HG03108 (cell line): ENCODE measurements around the gene RNFT2.
"Not testable (repeated sequence)": the region's sequence is repeated elsewhere in the genome, so short reads cannot be mapped to it uniquely, and the experiment has no call there.

ENCODE experiments used
- ATAC-seq: cut with Tn5 transposase; IDR thresholded peaks from one replicate; pipeline ENCODE4 v1.9.1; 2021; ENCODE audit warnings: moderate library complexity; ENCODE audit not compliant: unreplicated experiment

RNFT2 gene

GRCh38 chr12:116742787-116743186 lies 4.7 kb downstream of the RNFT2 start:
- not testable (repeated sequence) for ATAC-seq

GRCh38 chr12:116744766-116745165 lies 6.7 kb downstream of the RNFT2 start:
- ATAC-seq = no peak

DNA sequence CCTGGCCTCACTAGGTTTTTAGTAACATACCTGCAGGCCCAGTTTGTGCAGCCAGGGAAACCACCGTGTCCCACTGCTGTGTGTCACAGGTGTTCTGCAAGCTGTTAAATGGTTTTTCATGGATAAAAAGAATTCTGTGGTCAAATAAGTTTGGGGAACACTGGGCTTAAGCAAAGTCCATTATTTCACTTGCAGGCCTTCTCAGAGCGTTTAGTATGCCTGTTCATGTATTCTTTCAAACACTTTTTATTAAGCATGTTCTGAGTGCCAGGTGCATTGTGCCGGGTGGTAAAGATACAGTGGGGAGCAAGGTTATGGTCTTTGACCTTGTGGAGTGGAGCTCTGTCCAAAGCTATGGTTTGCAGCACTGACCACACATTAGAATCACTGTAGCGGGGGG lies 7.4 kb downstream of the RNFT2 start:
- ATAC-seq = no peak

GRCh38 chr12:116749884-116750283 lies 11.8 kb downstream of the RNFT2 start:
- ATAC-seq = no peak

GRCh38 chr12:116750298-116750697 lies 12.2 kb downstream of the RNFT2 start:
- ATAC-seq = no peak

GRCh38 chr12:116754097-116754496 lies 16.0 kb downstream of the RNFT2 start:
- not testable (repeated sequence) for ATAC-seq

GRCh38 chr12:116754783-116755182 lies 16.7 kb downstream of the RNFT2 start:
- ATAC-seq = not testable (repeated sequence)

DNA sequence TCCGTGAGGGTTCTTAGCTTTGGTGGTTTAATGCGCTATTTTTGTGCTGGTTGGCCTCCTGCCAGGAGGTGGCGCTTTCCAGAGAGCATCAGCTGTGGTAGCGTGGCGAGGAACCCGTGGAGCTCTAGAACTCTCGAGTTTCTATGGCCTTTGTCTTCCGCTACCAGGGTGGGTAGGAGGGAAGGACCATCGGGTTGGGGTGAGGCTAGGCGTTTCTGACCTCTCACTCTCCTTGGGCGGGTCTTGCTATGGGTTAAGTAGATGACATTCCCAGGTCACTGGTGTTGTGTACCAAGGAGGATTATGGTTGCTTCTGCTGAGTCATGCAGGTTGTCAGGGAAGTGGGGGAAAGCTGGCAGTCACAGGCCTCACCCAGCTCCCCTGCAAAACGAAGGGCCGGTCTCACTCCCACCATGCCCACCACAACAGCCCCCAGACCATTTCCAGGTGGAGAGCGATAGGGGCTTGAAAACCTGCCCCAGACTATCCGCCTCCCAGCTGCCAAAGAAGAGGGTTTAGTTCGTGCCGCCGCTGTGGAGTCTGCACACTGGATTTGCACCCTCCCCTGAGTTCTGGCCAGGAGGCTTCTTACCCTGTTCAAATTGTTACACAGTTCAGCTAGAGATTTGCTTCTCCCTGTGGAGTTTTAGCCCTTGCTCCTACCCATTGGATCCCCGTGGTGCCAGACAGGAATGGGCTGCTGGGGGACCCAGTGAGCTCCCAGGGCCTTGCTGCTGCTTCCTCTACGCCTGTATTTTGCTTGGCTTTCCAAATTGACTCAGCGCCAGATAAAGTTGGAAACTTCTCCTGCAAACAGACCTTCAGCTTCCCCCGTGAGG lies 21.9 kb downstream of the RNFT2 start:
- ATAC-seq = no peak

DNA sequence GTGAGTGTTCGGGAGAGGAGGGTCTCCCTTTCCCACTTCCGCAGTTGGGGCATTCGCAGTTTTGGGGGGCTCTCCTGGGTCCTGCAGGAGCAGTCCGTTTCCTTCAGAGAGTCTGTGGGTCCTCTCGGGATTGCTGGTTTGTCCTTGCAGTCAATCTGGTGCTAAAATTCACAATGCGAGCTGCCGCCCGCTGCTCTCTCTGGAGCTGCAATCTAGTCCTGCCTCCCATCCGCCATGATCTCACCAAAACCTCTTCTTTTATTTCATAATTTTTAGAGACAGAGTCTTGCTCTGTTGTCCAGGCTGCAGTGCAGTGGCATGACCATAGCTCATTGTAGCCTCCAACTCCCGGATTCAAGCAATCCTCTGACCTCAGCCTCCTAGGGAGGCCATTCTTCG lies 22.5 kb downstream of the RNFT2 start:
- ATAC-seq = no peak

- no peak for ATAC-seq
Observed at GRCh38 chr12:116761499-116761898, 23.4 kb downstream of the RNFT2 start.

DNA sequence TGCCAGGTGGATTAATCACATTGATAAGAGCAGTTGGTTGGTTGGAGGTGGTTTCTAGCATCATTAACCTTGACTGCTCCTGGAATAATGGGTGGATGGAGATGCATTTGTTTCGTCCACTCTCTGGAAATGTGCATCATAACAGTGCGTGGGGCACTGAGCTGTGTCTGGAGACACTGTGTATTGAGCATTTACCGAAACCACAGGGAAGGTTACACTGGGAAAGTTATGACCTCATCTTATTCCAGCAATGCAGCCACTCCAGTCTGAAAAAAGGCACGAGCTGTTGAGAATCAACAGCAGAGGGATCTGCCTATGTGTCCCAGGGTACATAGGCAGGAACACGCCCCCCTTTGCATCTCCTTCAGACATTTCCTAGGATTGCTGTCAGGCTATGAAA lies 27.2 kb downstream of the RNFT2 start:
- ATAC-seq = no peak

DNA sequence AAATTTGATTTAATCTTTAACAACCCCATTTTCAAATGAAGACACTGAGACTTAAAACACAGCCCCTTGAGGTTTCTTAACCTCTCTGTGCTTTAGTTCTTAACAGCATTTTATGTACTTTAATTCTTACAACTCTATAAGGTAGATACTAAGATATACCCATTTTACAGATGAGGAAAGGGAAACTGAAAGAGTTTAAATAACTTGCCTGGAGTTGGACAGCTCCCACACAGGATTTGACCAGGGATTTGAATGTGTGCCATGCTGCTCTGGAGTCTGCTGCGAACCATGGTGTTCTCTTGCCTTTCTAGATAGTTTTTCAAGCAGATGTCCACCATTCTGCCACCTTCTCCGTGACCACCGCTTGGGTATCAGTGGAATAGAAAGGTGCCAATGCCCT lies 28.2 kb downstream of the RNFT2 start:
- no peak for ATAC-seq

DNA sequence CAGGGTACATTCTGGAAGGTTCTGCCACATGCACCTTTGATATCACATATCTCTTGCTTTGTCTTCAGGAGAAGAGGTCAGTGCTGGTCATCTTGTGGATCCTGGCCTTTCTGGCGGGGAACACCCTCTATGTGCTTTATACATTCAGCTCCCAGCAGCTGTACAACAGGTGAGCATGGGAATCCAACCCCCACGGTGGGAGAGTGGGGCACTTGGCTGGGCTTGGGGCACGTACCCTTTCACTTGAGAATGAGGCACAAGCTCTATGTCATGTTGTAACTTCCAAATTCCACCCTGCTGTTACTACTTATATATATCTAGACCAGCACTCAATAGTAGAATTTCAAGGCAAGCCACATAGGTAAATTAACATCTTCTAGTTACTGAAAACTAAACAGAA lies 28.6 kb downstream of the RNFT2 start:
- no peak for ATAC-seq

DNA sequence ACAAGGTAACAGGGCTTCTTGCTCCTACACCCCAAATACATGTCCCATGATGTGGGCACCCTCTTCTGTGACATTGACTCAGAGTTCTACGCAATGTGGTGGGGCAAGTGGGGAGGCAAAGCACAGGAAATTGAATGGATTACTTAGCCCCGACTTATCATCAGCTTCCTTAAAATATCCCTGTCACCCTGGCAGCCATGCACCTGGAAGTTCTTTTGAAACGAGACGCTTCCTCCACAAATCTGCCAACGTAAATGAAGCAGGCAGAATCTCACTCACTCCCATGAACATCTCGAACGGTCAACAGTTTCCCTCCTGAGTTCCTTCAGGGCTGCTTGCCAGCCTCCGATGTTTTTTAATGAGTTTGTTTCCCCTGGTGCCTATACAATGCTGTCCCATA lies 33.5 kb downstream of the RNFT2 start:
- ATAC-seq = no peak

DNA sequence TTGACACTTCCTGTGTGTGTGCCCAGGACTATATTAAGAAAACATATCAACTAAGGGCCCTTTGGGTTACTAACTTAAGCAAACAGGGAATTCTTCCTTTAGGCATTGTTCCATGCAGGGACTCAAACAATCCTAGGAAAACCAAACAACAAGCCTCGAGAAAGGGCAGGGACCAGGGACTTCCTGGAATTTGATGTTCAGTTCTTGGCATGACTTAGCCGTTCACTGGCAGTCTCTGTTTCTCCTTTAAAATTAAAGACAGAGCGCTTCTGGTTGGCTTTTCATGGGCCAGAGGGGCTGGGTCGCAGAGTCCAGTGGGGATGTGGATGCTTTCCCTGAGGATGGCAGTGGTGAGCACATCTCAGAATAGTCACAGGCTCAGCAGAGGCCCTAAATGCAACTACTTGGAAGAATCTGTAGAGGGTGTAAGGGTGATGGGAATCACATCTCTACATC lies 35.2 kb downstream of the RNFT2 start:
- ATAC-seq = no peak

DNA sequence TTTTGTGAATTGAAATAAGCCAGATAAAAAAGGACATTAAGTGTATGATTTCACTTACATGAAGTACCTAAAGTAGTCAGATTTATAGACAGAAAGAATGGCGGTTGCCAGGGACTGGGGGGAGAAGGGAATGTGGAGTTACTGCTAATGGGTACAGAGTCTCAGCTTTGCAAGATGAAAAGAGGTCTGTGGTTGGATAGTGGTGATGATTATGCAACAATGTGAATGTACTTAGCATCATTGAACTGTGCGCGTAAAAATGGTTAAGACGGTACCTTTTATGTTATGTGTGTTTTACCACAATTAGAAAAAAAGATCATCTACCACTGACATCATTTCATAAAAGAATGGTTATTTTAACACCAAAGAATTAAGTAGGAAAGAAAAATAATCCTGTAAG lies 35.9 kb downstream of the RNFT2 start:
- ATAC-seq = no peak

DNA sequence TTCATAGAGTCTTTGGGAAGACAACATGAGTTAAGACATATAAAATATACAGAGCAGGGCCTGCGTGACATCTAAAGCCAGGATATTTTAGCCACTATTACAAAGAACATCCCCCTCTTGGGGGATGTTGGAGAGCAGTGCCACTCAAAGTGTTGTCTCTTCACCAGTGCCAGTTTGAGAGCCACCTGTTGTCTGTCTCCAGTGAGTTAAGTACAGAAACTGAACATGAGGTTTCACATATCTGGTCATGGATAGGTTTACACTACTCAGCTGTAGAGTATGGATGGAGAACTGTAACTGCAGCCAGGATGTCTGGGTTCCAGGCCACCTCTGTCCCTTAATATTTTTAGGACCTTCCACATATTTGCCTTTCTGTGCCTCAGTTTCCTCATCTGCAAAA lies 39.1 kb downstream of the RNFT2 start:
- no peak for ATAC-seq

- ATAC-seq = no peak
Observed at GRCh38 chr12:116779597-116779996, 41.5 kb downstream of the RNFT2 start.

DNA sequence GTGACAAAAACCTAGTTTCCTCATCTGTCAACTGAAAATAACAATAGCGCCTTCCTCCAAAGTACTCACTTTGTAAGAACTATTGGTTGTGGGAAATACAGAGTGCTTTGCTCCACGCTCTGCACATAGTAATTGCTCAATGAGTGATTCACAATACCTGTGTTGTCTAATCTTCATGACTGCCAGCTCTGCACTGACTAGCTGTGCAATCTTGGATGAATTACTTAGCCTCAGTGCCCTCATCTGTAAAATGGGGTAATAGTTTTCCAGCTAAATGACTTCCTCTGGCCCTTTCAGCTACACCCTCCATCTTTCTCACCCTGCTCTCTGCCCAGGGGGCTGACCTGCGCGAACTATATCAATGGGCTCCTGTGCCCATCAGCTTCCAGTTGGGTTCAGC lies 42.8 kb downstream of the RNFT2 start:
- ATAC-seq = no peak

DNA sequence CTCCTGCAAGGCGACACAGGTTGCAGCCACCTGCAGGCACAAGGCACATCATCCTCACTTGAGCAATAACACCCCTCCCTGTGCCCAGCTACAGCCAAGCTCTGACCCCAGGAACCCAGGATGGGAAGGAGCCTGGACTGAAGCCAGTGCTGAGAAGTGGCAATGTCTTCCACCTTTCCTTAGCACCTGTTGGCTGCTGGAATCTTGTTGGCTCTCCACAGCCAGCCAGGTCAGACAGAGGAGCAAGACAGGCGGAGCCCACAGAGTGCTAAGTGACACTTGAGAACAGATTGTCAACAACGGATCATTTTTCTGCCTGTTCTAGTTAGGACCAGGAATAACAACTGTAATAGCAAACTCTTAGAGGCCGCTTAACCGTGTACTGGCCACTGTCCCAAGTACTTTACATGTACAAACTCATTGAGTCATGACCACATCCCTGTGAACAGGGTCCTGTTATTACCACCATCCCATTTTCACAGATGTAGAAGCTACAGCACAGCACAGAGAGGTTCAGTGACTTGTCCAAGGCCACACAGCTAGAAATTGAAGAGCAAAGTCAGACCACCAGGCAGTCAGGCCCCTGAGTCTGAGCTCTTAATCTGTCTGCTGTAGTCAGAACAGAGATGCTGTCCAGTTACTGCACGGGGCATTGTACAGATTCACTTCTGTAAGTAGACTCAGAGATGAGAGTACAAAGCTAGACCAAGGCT lies 45.6 kb downstream of the RNFT2 start:
- ATAC-seq = no peak

GRCh38 chr12:116784238-116784612 lies 46.1 kb downstream of the RNFT2 start:
- ATAC-seq = no peak

GRCh38 chr12:116789562-116789961 lies 51.4 kb downstream of the RNFT2 start:
- not testable (repeated sequence) for ATAC-seq
